GM21576 (cell line): ENCODE measurements around the gene LAGE3.
A peak's percentile ranks its signal among the peaks of the same experiment; 100 is the strongest.

Source experiments
- ATAC-seq: cut with Tn5 transposase; IDR thresholded peaks from one replicate; pipeline ENCODE4 v1.9.1; 2021; ENCODE audit warnings: mild to moderate bottlenecking, moderate library complexity; ENCODE audit not compliant: unreplicated experiment

The LAGE3 gene, protein sequence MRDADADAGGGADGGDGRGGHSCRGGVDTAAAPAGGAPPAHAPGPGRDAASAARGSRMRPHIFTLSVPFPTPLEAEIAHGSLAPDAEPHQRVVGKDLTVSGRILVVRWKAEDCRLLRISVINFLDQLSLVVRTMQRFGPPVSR

DNA sequence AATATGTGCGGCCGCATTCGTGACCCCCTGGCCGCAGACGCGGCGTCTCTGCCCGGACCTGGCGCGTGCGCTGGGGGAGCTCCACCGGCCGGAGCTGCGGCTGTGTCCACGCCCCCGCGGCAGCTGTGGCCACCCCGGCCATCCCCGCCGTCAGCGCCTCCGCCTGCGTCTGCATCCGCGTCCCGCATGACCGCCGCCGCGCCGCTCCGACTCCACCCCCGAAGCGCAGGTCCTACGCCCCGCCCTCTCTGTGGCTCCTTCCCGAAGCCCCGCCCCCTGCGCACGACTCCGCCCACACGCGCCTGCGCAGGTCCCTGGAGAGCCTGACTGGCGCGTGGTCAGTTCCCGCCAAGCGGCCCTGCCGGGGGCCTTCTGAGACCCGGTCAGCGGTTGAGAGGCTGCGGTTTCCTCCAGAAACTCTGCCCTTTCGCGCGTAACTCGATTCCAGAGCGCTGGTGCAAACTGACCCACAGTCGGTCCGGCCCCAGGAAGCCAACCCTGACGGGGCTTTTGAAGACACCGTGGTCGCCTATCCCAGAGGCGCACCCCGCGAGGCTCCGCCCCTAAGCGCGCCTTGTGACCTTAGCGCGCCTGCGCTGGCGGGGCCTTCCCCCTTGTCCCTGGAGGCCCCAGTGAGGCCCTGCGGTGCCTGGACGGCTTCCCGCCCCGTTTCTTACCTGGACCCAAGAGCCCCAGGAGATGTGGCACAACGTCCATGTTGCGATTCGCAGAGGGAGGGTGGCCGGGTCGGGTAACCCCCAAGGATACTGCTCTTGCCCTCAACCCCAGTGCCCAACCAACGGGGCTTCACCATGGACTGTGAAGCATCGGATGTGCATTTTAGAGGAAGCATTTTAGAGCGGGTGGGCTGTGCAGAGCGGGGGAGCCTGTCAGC lies at the start of gene LAGE3:
TSS of gene LAGE3 (minus strand) at position 554 of the 895 bp plus-strand sequence. CDS start at position 188, 366 bp downstream.
- peak; percentile 84 for ATAC-seq

DNA sequence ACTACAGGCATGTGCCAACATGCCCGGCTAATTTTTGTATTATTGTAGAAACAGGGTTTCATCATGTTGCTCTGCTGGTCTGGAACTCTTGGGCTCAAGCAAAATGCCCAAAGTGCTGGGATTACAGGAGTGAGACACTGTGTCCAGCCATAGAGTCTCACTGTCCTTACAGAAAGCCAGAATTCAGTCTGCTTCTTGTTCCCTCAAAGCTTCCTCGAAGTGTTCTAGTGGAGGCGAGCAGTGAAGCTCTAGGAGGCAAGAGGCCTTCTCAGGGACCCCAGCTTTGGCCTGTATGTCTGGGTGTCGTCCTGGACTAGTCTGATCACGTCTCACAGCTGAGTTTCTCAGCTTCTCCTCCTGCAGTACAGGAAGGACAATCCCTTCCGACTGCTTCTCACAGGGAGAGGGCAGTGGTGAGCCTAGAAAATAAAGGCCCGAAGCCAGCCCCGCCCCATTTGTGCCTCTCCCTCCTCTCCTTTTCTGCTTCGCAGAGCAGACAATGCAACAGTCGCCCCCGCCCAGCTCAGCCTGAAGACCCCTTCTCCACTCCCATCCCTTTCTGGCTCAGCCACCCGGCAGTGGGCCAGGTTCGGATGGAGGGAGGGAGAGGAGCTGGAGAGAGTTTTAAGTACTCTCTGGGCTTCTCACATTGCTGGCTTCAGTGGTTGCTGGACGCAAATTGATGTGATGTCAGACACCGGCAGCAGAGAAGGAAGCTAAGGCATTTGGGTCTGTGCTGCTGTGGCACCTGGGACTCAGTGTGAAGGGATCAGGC lies 48.0 kb upstream of the LAGE3 start:
- peak; percentile 87 for ATAC-seq

DNA sequence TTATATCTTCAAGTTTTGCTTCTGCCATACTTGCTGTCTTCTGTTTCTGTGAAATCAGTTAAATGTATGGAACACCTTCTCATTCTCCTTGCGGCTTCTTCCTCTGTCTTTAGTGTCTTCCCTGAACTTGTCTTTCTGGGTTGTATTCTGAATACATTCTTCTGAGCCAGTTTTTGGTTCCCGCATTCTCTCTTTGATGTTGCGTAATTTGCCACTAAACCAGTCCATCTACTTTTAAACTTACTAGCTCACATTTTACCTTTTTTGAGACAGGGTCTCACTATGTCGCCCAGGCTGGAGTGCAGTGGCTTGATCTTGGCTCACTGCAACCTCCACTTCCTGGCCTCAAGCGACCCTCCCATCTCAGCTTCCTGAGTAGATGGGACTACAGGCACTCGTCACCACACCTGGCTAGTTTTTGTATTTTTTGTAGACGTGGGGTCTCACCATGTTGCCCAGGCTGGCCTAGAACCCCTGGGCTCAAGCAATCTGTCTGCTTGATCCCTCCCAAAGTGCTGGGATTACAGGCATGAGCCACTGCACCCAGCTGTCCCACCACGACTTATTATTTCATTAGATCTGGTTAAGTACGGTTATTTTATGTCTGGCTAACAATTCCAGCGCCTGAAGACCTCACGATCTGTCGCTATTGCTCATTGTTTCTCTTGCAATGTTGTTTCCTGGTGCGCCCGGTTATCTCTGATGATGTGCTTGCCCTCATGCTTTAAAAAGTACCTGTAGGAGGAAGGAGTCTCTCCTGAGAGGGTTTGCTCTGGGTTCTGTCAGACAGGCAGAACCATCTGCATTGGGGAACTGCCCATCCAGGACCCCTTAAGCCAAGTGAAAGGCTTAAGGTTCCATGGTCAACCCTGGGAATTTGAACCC lies 46.8 kb upstream of the LAGE3 start:
- no peak for ATAC-seq

DNA sequence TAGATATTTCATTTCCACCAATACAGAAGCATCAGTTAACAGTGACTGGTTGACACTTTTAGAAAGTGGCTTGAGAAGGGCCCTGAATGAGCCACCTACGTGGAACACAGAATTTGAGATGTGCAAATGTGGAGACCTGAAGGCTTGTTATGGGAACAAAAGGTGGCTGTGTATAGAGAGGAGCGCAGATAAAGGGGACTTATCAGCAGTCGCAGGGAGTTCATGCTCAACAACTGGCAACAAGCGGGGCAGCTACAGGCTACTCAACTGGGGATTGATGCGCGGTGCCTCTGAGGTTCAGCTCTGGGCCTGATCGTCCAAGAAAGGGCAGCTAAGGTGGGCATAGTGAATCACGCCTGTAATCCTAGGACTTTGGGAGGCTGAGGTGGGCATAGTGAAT lies 40.3 kb upstream of the LAGE3 start:
- no peak for ATAC-seq

GRCh38 chrX:154517101-154517781 lies 38.2 kb upstream of the LAGE3 start:
- ATAC-seq = no peak

GRCh38 chrX:154516656-154517100 lies 37.6 kb upstream of the LAGE3 start:
- ATAC-seq = no peak

DNA sequence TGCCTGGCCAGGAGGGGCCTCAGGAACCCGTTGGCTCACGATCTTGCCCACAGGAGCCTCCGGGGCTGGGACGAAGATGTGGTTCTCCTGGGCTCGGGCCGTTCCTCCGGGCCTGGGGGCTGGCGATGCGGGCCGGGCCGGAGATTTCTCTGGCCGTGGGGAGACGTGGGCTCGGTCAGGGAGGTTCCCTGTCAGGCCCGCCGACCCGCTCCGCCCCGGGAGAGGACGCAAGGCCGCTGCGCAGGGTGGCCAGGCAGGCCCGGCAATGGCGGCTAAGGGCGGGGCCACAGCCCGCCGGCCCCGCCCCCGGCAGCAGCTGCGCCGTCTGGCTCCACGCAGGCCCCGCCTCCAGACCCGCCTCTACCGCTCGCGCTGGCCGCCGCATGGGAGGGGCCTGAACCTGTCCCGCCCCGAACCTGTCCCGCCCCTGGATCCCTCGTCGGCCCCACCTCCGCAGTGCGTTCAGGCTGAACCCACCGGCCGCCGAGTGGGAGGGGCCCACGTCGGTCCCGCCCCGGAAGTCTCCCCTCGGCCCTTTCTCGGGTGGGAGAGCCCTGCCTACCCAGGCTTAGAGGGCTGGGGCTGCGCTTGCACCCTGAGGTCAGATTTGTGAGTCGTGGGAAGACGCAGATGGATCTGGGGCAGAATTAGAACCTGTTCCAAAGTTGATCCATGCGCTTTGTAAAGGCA lies 37.0 kb upstream of the LAGE3 start, which contains the start of gene FAM3A:
TSS of gene FAM3A (minus strand) at position 267 of the 690 bp plus-strand sequence. CDS start 460 bp downstream, outside the sequence.
- ATAC-seq = peak; percentile 82

GRCh38 chrX:154515090-154515965 lies 36.2 kb upstream of the LAGE3 start:
- ATAC-seq = no peak

DNA sequence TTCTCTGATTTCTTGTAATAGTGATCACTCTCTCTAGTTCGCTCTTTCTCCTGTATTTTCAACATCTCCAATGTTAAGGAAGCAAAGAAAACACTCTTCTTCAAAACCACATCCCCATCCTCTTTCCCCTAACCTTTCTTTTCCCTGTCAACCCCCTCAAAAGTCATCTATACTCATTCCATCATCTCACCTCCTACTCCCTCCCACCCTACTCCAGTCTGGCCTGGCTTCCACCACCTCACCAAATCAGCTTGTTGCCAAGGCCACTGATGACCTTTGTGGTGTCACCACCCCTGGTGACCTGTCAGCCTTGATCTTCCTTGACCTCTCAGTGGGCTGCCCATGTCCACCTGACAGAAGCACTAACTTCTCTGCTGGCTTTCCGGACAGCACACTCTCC lies 34.6 kb upstream of the LAGE3 start:
- no peak for ATAC-seq

DNA sequence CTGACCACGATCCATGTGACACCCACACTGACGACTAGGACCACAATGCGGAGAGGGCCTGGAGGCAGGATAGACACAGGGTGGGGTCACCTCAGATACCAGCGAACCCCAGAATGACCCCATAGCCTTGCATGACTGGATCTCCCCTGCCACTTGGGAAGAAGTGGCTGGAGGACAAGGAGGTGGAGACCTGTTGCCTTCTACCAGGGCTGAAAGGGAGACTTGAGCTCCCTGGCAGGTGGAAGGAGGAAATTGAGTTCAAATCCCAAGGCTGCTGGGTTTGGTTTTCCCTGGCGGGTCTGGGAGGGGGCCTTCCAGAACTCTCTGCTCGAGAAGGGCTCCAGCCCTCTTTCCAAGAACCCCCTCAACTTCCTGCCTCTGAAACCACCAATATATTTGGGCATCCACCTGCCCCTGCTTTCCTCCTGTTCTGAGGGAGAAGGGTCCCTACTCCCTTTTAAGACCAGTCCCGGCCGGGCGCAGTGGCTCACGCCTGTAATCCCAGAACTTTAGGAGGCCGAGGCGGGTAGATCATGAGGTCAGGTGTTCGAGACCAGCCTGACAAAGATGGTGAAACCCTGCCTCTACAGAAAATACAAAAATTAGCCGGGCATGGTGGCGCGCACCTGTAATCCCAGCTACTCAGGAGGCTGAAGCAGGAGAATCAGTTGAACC lies 33.9 kb upstream of the LAGE3 start:
- ATAC-seq = no peak

- ATAC-seq = no peak
Measured at GRCh38 chrX:154511761-154512160, 32.7 kb upstream of the LAGE3 start.

GRCh38 chrX:154509455-154509854 lies 30.4 kb upstream of the LAGE3 start:
- no peak for ATAC-seq

GRCh38 chrX:154508384-154508745 lies 29.3 kb upstream of the LAGE3 start:
- no peak for ATAC-seq

GRCh38 chrX:154507673-154508383 lies 28.7 kb upstream of the LAGE3 start:
- ATAC-seq = no peak

- ATAC-seq = no peak
Measured at GRCh38 chrX:154506483-154507332, 27.6 kb upstream of the LAGE3 start.

DNA sequence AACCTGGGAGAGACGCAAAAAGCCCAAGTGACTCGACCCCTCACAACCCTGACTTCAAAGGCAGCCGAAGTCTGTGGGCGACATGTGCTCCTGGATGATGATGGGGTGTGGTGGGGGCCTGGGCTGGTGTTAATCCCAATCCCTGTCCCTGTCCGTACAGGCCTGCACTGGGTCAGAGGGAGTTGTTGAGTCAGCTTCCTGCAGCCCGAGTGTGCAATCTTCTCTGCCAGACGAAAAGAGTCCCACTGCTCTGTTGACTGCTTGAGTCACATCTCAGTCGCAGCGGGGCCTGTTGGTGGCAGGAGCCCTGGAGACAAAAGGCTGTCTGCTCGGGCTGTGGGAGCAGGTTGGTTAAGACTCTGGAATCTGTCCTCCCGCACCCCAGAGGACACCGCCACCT lies 26.7 kb upstream of the LAGE3 start:
- no peak for ATAC-seq
